ENCODE results near the gene GUK1.
"Not testable (repeated sequence)": the region's sequence is repeated elsewhere in the genome, so short reads cannot be mapped to it uniquely, and the experiment has no call there.

Gene GUK1

GRCh38 chr1:228185641-228185965 is 45.5 kb downstream of the GUK1 start:
- Histone ChIP-seq H3K9me3 (ENCODE audit: control insufficient read depth, low read length) (peaks cover 8% of the 10 kb centered on the region), H3K79me1 (replicated peaks; ENCODE audit: low read length, poor library complexity, severe bottlenecking) (peaks cover 10% of the 10 kb centered on the region), H4K8ac (ENCODE audit: low read length) (no peak overlapping the region), H3K4ac (ENCODE audit: low read depth in 1 of 2, low read length in 2 of 2) (no peak overlapping the region), H3K27ac (ENCODE audit: low read length, poor library complexity, severe bottlenecking) (no peak overlapping the region), H3K23ac (ENCODE audit: low read length in 2 of 2) (no peak overlapping the region), H4K91ac (ENCODE audit: low read length) (no peak overlapping the region), H2BK15ac (ENCODE audit: low read depth, poor library complexity, severe bottlenecking) (no peak overlapping the region), H3K36me3 (ENCODE audit: control insufficient read depth in 1 of 2, insufficient read depth in 2 of 2, low read depth in 1 of 2, low read length in 2 of 2) (peaks cover 0 to 12% of the 10 kb centered on the region in 2 experiments), H2AFZ (ENCODE audit: low read depth, low read length) (no peak overlapping the region), H2AK5ac (ENCODE audit: low read length, severe bottlenecking) (no peak overlapping the region), H3K27me3 (ENCODE audit: control insufficient read depth in 1 of 2, insufficient read depth in 1 of 2, low read length in 2 of 2) (no peaks in the 10 kb centered on the region), H3K4me2 (ENCODE audit: low read length, poor library complexity, severe bottlenecking) (no peak overlapping the region), H3K4me1 (ENCODE audit: control insufficient read depth, insufficient read depth, low read depth, low read length) (no peaks in the 10 kb centered on the region), H2BK120ac (ENCODE audit: low read depth, low read length) (no peak overlapping the region), H3K18ac (ENCODE audit: low read depth in 1 of 2, low read length in 2 of 2) (no peak overlapping the region), H3K4me3 (ENCODE audit: insufficient read depth in 1 of 2, low read depth in 1 of 2, low read length in 2 of 2) (no peak overlapping the region), H2BK5ac (ENCODE audit: low read depth, low read length, poor library complexity, severe bottlenecking) (no peak overlapping the region), H3K14ac (ENCODE audit: low read length in 2 of 2) (no peak overlapping the region), H3K9ac (ENCODE audit: low read length) (no peak overlapping the region), H2BK12ac (ENCODE audit: low read length in 2 of 2) (no peak overlapping the region)
- 78% methylated on average over 11 of the region's 11 CpGs for WGBS
- DNase-seq: no peak

GRCh38 chr1:228188249-228188648 is 48.2 kb downstream of the GUK1 start:
- not testable (repeated sequence) for H3K18ac ChIP-seq (ENCODE audit: low read depth in 1 of 2, low read length in 2 of 2); DNase-seq; H2BK15ac ChIP-seq (ENCODE audit: low read depth, poor library complexity, severe bottlenecking); H2AFZ ChIP-seq (ENCODE audit: low read depth, low read length); H3K9ac ChIP-seq (ENCODE audit: low read length); H2BK120ac ChIP-seq (ENCODE audit: low read depth, low read length); H2BK5ac ChIP-seq (ENCODE audit: low read depth, low read length, poor library complexity, severe bottlenecking); H4K91ac ChIP-seq (ENCODE audit: low read length); H3K4me2 ChIP-seq (ENCODE audit: low read length, poor library complexity, severe bottlenecking); H3K4me1 ChIP-seq (ENCODE audit: control insufficient read depth, insufficient read depth, low read depth, low read length); H4K8ac ChIP-seq (ENCODE audit: low read length); H3K27ac ChIP-seq (ENCODE audit: low read length, poor library complexity, severe bottlenecking); H3K9me3 ChIP-seq (ENCODE audit: control insufficient read depth, low read length); H3K23ac ChIP-seq (ENCODE audit: low read length in 2 of 2); H2BK12ac ChIP-seq (ENCODE audit: low read length in 2 of 2); H3K4me3 ChIP-seq (ENCODE audit: insufficient read depth in 1 of 2, low read depth in 1 of 2, low read length in 2 of 2); H3K4ac ChIP-seq (ENCODE audit: low read depth in 1 of 2, low read length in 2 of 2); H3K36me3 ChIP-seq (ENCODE audit: control insufficient read depth in 1 of 2, insufficient read depth in 2 of 2, low read depth in 1 of 2, low read length in 2 of 2); H3K79me1 ChIP-seq (replicated peaks; ENCODE audit: low read length, poor library complexity, severe bottlenecking); H2AK5ac ChIP-seq (ENCODE audit: low read length, severe bottlenecking); H3K27me3 ChIP-seq (ENCODE audit: control insufficient read depth in 1 of 2, insufficient read depth in 1 of 2, low read length in 2 of 2); H3K14ac ChIP-seq (ENCODE audit: low read length in 2 of 2)
- WGBS: 97% methylated on average over 2 of the region's 2 CpGs

- Histone ChIP-seq H4K8ac (ENCODE audit: low read length) (no peak overlapping the region), H3K4me3 (ENCODE audit: insufficient read depth in 1 of 2, low read depth in 1 of 2, low read length in 2 of 2) (no peak overlapping the region)
Observed at GRCh38 chr1:228190182-228190581, 50.1 kb downstream of the GUK1 start.

GRCh38 chr1:228190778-228191177 is 50.7 kb downstream of the GUK1 start:
- H3K27me3 ChIP-seq (ENCODE audit: control insufficient read depth in 1 of 2, insufficient read depth in 1 of 2, low read length in 2 of 2): no peaks in the 10 kb centered on the region
- no peak overlapping the region for H2BK12ac ChIP-seq (ENCODE audit: low read length in 2 of 2)
- no peak overlapping the region for H4K8ac ChIP-seq (ENCODE audit: low read length)
- no peak overlapping the region for H3K14ac ChIP-seq (ENCODE audit: low read length in 2 of 2)
- 95% methylated on average over 5 of the region's 5 CpGs for whole genome bisulfite sequencing
- no peaks in the 10 kb centered on the region for H3K4me1 ChIP-seq (ENCODE audit: control insufficient read depth, insufficient read depth, low read depth, low read length)
- H3K27ac ChIP-seq (ENCODE audit: low read length, poor library complexity, severe bottlenecking): no peak overlapping the region
- peaks cover 2% of the 10 kb centered on the region for H3K79me1 ChIP-seq (replicated peaks; ENCODE audit: low read length, poor library complexity, severe bottlenecking)
- peaks cover 2 to 4% of the 10 kb centered on the region in 2 experiments for H3K36me3 ChIP-seq (ENCODE audit: control insufficient read depth in 1 of 2, insufficient read depth in 2 of 2, low read depth in 1 of 2, low read length in 2 of 2)
- no peak overlapping the region for H3K4me3 ChIP-seq (ENCODE audit: insufficient read depth in 1 of 2, low read depth in 1 of 2, low read length in 2 of 2)
- no peak overlapping the region for H3K4ac ChIP-seq (ENCODE audit: low read depth in 1 of 2, low read length in 2 of 2)
- H2BK5ac ChIP-seq (ENCODE audit: low read depth, low read length, poor library complexity, severe bottlenecking): no peak overlapping the region
- H3K4me2 ChIP-seq (ENCODE audit: low read length, poor library complexity, severe bottlenecking): no peak overlapping the region
- H2BK120ac ChIP-seq (ENCODE audit: low read depth, low read length): no peak overlapping the region
- H4K91ac ChIP-seq (ENCODE audit: low read length): no peak overlapping the region
- H3K18ac ChIP-seq (ENCODE audit: low read depth in 1 of 2, low read length in 2 of 2): no peak overlapping the region
- no peak overlapping the region for H3K9ac ChIP-seq (ENCODE audit: low read length)
- H2AFZ ChIP-seq (ENCODE audit: low read depth, low read length): no peak overlapping the region
- no peak for DNase-seq
- H2BK15ac ChIP-seq (ENCODE audit: low read depth, poor library complexity, severe bottlenecking): no peak overlapping the region
- peaks cover 8% of the 10 kb centered on the region for H3K9me3 ChIP-seq (ENCODE audit: control insufficient read depth, low read length)
- H3K23ac ChIP-seq (ENCODE audit: low read length in 2 of 2): no peak overlapping the region
- no peak overlapping the region for H2AK5ac ChIP-seq (ENCODE audit: low read length, severe bottlenecking)

More at GRCh38 chr1:228190182-228190581, 50.1 kb downstream of the GUK1 start:
- Histone ChIP-seq H3K4me2 (ENCODE audit: low read length, poor library complexity, severe bottlenecking) (no peak overlapping the region), H3K79me1 (replicated peaks; ENCODE audit: low read length, poor library complexity, severe bottlenecking) (peaks cover 2% of the 10 kb centered on the region), H3K27me3 (ENCODE audit: control insufficient read depth in 1 of 2, insufficient read depth in 1 of 2, low read length in 2 of 2) (no peaks in the 10 kb centered on the region), H2BK15ac (ENCODE audit: low read depth, poor library complexity, severe bottlenecking) (no peak overlapping the region), H2BK120ac (ENCODE audit: low read depth, low read length) (no peak overlapping the region), H2BK12ac (ENCODE audit: low read length in 2 of 2) (no peak overlapping the region), H2AFZ (ENCODE audit: low read depth, low read length) (no peak overlapping the region), H3K9ac (ENCODE audit: low read length) (no peak overlapping the region), H3K4me1 (ENCODE audit: control insufficient read depth, insufficient read depth, low read depth, low read length) (no peaks in the 10 kb centered on the region), H2BK5ac (ENCODE audit: low read depth, low read length, poor library complexity, severe bottlenecking) (no peak overlapping the region), H3K4ac (ENCODE audit: low read depth in 1 of 2, low read length in 2 of 2) (no peak overlapping the region), H3K9me3 (ENCODE audit: control insufficient read depth, low read length) (peaks cover 8% of the 10 kb centered on the region), H3K36me3 (ENCODE audit: control insufficient read depth in 1 of 2, insufficient read depth in 2 of 2, low read depth in 1 of 2, low read length in 2 of 2) (peaks cover 4 to 6% of the 10 kb centered on the region in 2 experiments), H3K23ac (ENCODE audit: low read length in 2 of 2) (no peak overlapping the region), H3K18ac (ENCODE audit: low read depth in 1 of 2, low read length in 2 of 2) (no peak overlapping the region), H3K14ac (ENCODE audit: low read length in 2 of 2) (no peak overlapping the region), H2AK5ac (ENCODE audit: low read length, severe bottlenecking) (no peak overlapping the region), H3K27ac (ENCODE audit: low read length, poor library complexity, severe bottlenecking) (no peak overlapping the region), H4K91ac (ENCODE audit: low read length) (no peak overlapping the region)
- 91% methylated on average over 14 of the region's 14 CpGs for WGBS
- DNase-seq: no peak
